Jurkat, Clone E6-1 (cell line): ENCODE data around the gene OCSTAMP.

ENCODE experiments used
- DNase-seq: peaks from one replicate; pipeline ENCODE4 v3.0.0-alpha.2; 2011; ENCODE audit warnings: low read depth, low spot score
- H3K4me3 ChIP-seq: 2 replicates; pipeline ENCODE4 v1.5.1; 2011; ENCODE audit warnings: mild to moderate bottlenecking, low read length, control low read depth, moderate library complexity

Gene OCSTAMP

GRCh38 chr20:46541229-46541935 is 9.1 kb downstream of the OCSTAMP start:
- no peak overlapping the region for H3K4me3 ChIP-seq
- no peak for DNase-seq

- no peak overlapping the region for H3K4me3 ChIP-seq
- DNase-seq: no peak
Measured at GRCh38 chr20:46539113-46539512, 11.3 kb downstream of the OCSTAMP start.

- no peak overlapping the region for H3K4me3 ChIP-seq
- no peak for DNase-seq
Measured at GRCh38 chr20:46530640-46531039, 19.8 kb downstream of the OCSTAMP start.

- H3K4me3 ChIP-seq: no peak overlapping the region
- no peak for DNase-seq
Measured at GRCh38 chr20:46523696-46524328, 26.6 kb downstream of the OCSTAMP start.

GRCh38 chr20:46523108-46523507 is 27.3 kb downstream of the OCSTAMP start:
- no peak overlapping the region for H3K4me3 ChIP-seq
- DNase-seq: no peak

- no peak overlapping the region for H3K4me3 ChIP-seq
- peak; percentile 51 for DNase-seq
Measured at GRCh38 chr20:46520976-46521579, 29.4 kb downstream of the OCSTAMP start.

GRCh38 chr20:46520540-46520939 is 29.9 kb downstream of the OCSTAMP start:
- DNase-seq: no peak
- H3K4me3 ChIP-seq: no peak overlapping the region

- no peak for DNase-seq
Measured at GRCh38 chr20:46519471-46520068, 30.9 kb downstream of the OCSTAMP start.

GRCh38 chr20:46512943-46513844 is 37.3 kb downstream of the OCSTAMP start, which contains the start of gene ZNF334:
Gene ZNF334 (minus strand): TSS chr20:46513559. CDS start chr20:46512102, 1,457 bp downstream.
- no peak for DNase-seq
- H3K4me3 ChIP-seq: no peak within 1 kb of the TSS

More at GRCh38 chr20:46519471-46520068, 30.9 kb downstream of the OCSTAMP start:
- no peak overlapping the region for H3K4me3 ChIP-seq

GRCh38 chr20:46509523-46509922 is 40.9 kb downstream of the OCSTAMP start:
- no peak overlapping the region for H3K4me3 ChIP-seq
- DNase-seq: peak; percentile 9

GRCh38 chr20:46507760-46508407 is 42.6 kb downstream of the OCSTAMP start:
- DNase-seq: no peak

GRCh38 chr20:46505506-46505905 is 44.9 kb downstream of the OCSTAMP start:
- no peak overlapping the region for H3K4me3 ChIP-seq
- no peak for DNase-seq

More at GRCh38 chr20:46507760-46508407, 42.6 kb downstream of the OCSTAMP start:
- H3K4me3 ChIP-seq: no peak overlapping the region

GRCh38 chr20:46501961-46502360 is 48.5 kb downstream of the OCSTAMP start:
- no peak overlapping the region for H3K4me3 ChIP-seq
- DNase-seq: no peak

GRCh38 chr20:46501337-46501942 is 49.0 kb downstream of the OCSTAMP start:
- H3K4me3 ChIP-seq: no peak overlapping the region
- no peak for DNase-seq

GRCh38 chr20:46494077-46494476 is 56.4 kb downstream of the OCSTAMP start:
- DNase-seq: no peak
- H3K4me3 ChIP-seq: no peak overlapping the region

GRCh38 chr20:46491354-46491753 is 59.1 kb downstream of the OCSTAMP start:
- H3K4me3 ChIP-seq: no peak overlapping the region
- DNase-seq: no peak
